Loucy (cell line): Measurements from ENCODE around the gene KRTAP12-4.

Experiments used
- H2AFZ ChIP-seq: fragments of 200-600 bp; sonication (generic); 2 replicates; pipeline ENCODE4 v1.6.0; 2016; ENCODE audit warnings: antibody characterized with exemption, mild to moderate bottlenecking, low read length, moderate library complexity
- H3F3A ChIP-seq: fragments of 200-600 bp; 2 replicates; pipeline ENCODE4 v1.6.0; 2016; ENCODE audit warnings: antibody characterized with exemption, low read depth, mild to moderate bottlenecking
- H3K27me3 ChIP-seq: fragments of 200-600 bp; sonication (generic); 2 replicates; pipeline ENCODE4 v1.6.1; 2014; ENCODE audit warnings: low read length, mild to moderate bottlenecking; ENCODE audit not compliant: insufficient read depth, poor library complexity, severe bottlenecking
- H3K36me3 ChIP-seq: fragments of 200-600 bp; sonication (generic); 2 replicates; pipeline ENCODE4 v1.6.1; 2016; ENCODE audit warnings: low read length; ENCODE audit not compliant: insufficient read depth
- H3K4me1 ChIP-seq: fragments of 200-600 bp; sonication (generic); 2 replicates; pipeline ENCODE4 v1.5.1; 2014; ENCODE audit warnings: low read length, mild to moderate bottlenecking; ENCODE audit not compliant: insufficient read depth, poor library complexity, severe bottlenecking
- H3K4me2 ChIP-seq: fragments of 200-600 bp; sonication (generic); 2 replicates; pipeline ENCODE4 v1.6.0; 2014; ENCODE audit warnings: antibody characterized with exemption, low read length, low read depth, mild to moderate bottlenecking; ENCODE audit not compliant: poor library complexity, severe bottlenecking
- H3K4me3 ChIP-seq: fragments of 200-600 bp; sonication (generic); 2 replicates; pipeline ENCODE4 v1.5.1; 2014; ENCODE audit warnings: low read length, mild to moderate bottlenecking, mixed read lengths; ENCODE audit not compliant: poor library complexity, severe bottlenecking
- H3K79me2 ChIP-seq: fragments of 200-600 bp; sonication (generic); 2 replicates; pipeline ENCODE4 v1.6.1; 2014; ENCODE audit warnings: low read length; ENCODE audit not compliant: insufficient read depth
- H3K9ac ChIP-seq: fragments of 200-600 bp; sonication (generic); 2 replicates; pipeline ENCODE4 v1.6.0; 2014; ENCODE audit warnings: mild to moderate bottlenecking, low read depth, low read length, moderate library complexity; ENCODE audit not compliant: poor library complexity, severe bottlenecking
- H3K9me2 ChIP-seq: fragments of 200-600 bp; sonication (generic); replicated peaks from 2 replicates; pipeline ENCODE4 v1.6.1; 2016; ENCODE audit warnings: low read depth, low read length, mixed read lengths
- H3K9me3 ChIP-seq: fragments of 200-600 bp; sonication (generic); 2 replicates; pipeline ENCODE4 v1.6.1; 2014; ENCODE audit warnings: mild to moderate bottlenecking, antibody characterized with exemption, low read length, low read depth; ENCODE audit not compliant: insufficient read depth
- H4K20me1 ChIP-seq: fragments of 200-600 bp; sonication (generic); 2 replicates; pipeline ENCODE4 v1.6.0; 2014; ENCODE audit warnings: antibody characterized with exemption, low read length, mild to moderate bottlenecking; ENCODE audit not compliant: insufficient read depth, poor library complexity, severe bottlenecking
- EZH2phosphoT487 ChIP-seq: fragments of 200-600 bp; IDR thresholded peaks from 2 replicates; pipeline ENCODE4 v1.6.1; 2018; ENCODE audit warnings: antibody characterized with exemption, mild to moderate bottlenecking, moderate library complexity, borderline replicate concordance
- TF ChIP-seq, protein P1 (sequence below): fragments of 200-600 bp; sonication (generic); conservative IDR thresholded peaks from 2 replicates; pipeline ENCODE4 v1.5.1; 2014; ENCODE audit warnings: mild to moderate bottlenecking, antibody characterized with exemption, low read length

Gene KRTAP12-4

DNA sequence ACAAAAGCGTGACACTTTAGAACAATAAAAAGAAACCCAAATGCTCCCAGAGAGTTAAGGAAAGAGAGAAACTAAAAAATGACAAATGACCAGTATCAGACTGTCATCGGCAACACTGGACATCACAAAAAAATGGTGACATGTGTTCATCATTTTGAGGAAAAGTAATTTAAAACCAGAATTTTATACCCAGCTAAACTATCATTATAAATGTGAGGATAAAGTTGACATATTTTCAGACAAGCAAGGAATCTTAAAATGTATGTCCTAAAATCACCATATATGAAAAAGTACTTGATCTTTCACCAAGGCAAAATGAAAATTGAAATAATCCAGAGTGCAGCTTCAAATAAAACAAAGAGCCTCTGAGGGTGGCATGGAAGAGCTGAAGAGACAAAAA is 9.6 kb downstream of the KRTAP12-4 start:
- TF ChIP-seq, protein P1, sequence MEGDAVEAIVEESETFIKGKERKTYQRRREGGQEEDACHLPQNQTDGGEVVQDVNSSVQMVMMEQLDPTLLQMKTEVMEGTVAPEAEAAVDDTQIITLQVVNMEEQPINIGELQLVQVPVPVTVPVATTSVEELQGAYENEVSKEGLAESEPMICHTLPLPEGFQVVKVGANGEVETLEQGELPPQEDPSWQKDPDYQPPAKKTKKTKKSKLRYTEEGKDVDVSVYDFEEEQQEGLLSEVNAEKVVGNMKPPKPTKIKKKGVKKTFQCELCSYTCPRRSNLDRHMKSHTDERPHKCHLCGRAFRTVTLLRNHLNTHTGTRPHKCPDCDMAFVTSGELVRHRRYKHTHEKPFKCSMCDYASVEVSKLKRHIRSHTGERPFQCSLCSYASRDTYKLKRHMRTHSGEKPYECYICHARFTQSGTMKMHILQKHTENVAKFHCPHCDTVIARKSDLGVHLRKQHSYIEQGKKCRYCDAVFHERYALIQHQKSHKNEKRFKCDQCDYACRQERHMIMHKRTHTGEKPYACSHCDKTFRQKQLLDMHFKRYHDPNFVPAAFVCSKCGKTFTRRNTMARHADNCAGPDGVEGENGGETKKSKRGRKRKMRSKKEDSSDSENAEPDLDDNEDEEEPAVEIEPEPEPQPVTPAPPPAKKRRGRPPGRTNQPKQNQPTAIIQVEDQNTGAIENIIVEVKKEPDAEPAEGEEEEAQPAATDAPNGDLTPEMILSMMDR = no peak
- no peak for TF ChIP-seq EZH2phosphoT487
- H3K4me1 ChIP-seq = no peaks in the 10 kb centered on the region
- H3F3A ChIP-seq = no peaks in the 10 kb centered on the region
- no peak overlapping the region for H2AFZ ChIP-seq
- no peaks in the 10 kb centered on the region for H3K9me2 ChIP-seq
- H3K4me2 ChIP-seq = no peak overlapping the region
- H3K4me3 ChIP-seq = no peak overlapping the region
- no peaks in the 10 kb centered on the region for H3K27me3 ChIP-seq
- no peaks in the 10 kb centered on the region for H3K79me2 ChIP-seq
- no peaks in the 10 kb centered on the region for H3K36me3 ChIP-seq
- H3K9ac ChIP-seq = no peak overlapping the region
- H3K9me3 ChIP-seq = peaks cover 16% of the 10 kb centered on the region; the same call in 1 of the 2 replicates
- H4K20me1 ChIP-seq = no peaks in the 10 kb centered on the region

DNA sequence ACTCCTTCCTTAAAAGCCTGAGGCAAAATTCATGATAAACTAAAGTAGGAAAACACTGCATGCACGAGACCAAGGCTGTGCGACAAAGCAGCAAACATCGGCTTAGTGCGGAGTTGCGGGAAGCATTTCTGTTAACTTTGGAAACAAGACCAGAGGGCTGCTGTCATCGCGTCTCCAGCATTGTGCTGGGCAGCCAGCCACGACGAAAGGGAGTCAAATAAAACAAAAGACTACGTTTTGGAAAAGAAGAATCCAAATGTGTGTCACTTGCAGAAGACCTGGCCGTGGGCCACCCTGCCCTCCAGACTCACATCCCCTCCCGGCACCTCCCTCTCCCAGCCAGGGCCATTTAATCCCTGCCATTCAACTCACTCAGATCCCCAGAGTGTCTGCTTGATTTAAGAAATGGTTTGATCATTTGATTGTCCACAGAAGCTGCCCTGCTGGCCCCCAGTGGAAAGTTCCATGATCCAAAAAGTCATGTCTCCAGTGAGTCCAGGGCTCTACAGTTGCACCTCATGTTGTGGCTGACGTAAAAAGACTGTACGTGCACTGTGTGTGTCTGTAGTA is 10.6 kb downstream of the KRTAP12-4 start:
- Histone ChIP-seq H3K27me3 (no peaks in the 10 kb centered on the region), H3K79me2 (no peaks in the 10 kb centered on the region), H3F3A (no peaks in the 10 kb centered on the region), H3K4me1 (no peaks in the 10 kb centered on the region), H4K20me1 (no peaks in the 10 kb centered on the region), H3K4me3 (no peak overlapping the region), H3K9me3 (peaks cover 16% of the 10 kb centered on the region; the same call in 1 of the 2 replicates), H3K9me2 (no peaks in the 10 kb centered on the region), H3K36me3 (no peaks in the 10 kb centered on the region), H2AFZ (no peak overlapping the region), H3K4me2 (no peak overlapping the region), H3K9ac (no peak overlapping the region)
- TF ChIP-seq, protein P1 = no peak
- TF ChIP-seq EZH2phosphoT487 = no peak

DNA sequence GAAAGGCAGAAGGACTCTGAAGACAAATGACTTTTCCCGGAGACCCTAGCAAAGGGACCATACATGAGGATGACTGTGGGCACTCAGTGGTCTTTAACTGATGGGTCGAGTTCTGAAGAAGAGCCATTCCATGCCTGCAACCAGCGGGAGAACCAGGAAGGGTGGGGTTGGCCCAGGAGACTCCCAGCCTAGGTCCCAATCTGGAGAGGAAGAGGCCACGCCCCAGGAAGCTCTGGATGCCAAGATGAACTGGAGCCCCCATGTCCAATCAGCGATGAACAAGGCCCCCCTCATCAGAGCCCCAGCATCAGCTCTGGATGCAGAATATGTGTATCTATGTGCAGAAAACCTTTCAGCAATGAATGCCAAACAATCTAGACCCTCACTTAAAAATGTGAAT is 13.7 kb downstream of the KRTAP12-4 start:
- H3K79me2 ChIP-seq = no peaks in the 10 kb centered on the region
- no peak overlapping the region for H3K9ac ChIP-seq
- peaks cover 16% of the 10 kb centered on the region; the same call in 1 of the 2 replicates for H3K9me3 ChIP-seq
- no peak overlapping the region for H3K4me2 ChIP-seq
- no peak overlapping the region for H3K4me3 ChIP-seq
- H3K27me3 ChIP-seq = no peaks in the 10 kb centered on the region
- H2AFZ ChIP-seq = no peak overlapping the region
- no peaks in the 10 kb centered on the region for H3K36me3 ChIP-seq
- H3K9me2 ChIP-seq = no peaks in the 10 kb centered on the region
- H4K20me1 ChIP-seq = no peaks in the 10 kb centered on the region
- no peaks in the 10 kb centered on the region for H3F3A ChIP-seq
- no peak for TF ChIP-seq EZH2phosphoT487
- TF ChIP-seq, protein P1 = no peak
- H3K4me1 ChIP-seq = no peaks in the 10 kb centered on the region
